Bronchial epithelial cell (primary cell): Measurements from ENCODE around the gene PRR5L. TPM values are rescaled to one million over a fixed set of nuclear protein-coding genes. Genes with fewer than 3 reads are reported as not detected.
"Not testable (repeated sequence)": the region's sequence is repeated elsewhere in the genome, so short reads cannot be mapped to it uniquely, and the experiment has no call there.

Source experiments
- DNase-seq: peaks from one replicate; pipeline ENCODE4 v3.0.0-alpha.2; 2010; ENCODE audit warnings: low read depth
- FAIRE-seq: peaks from 2 replicates; lab custom pipeline; 2011; peaks lifted over from hg19 to GRCh38; lab: Jason Lieb, UNC
- H3K27me3 ChIP-seq: 2 replicates; pipeline ENCODE4 v1.5.1; 2011; ENCODE audit warnings: low read length; ENCODE audit not compliant: control insufficient read depth, insufficient read depth
- H3K36me3 ChIP-seq: 2 replicates; pipeline ENCODE4 v1.5.1; 2011; ENCODE audit warnings: low read length; ENCODE audit not compliant: control insufficient read depth, insufficient read depth
- H3K4me3 ChIP-seq: 2 replicates; pipeline ENCODE4 v1.5.1; 2011; ENCODE audit warnings: mild to moderate bottlenecking, low read depth, low read length, control low read depth
- total RNA-seq: library from RNA; depleted of rRNA; stranded (reverse); fragments of >200 nt; gene quantifications from 2 replicates; pipeline ENCODE4 v1.2.1, GENCODE V29; 2014
- TF ChIP-seq, protein P1 (sequence below): IDR thresholded peaks from 2 replicates; pipeline ENCODE4 v1.5.1; 2011; ENCODE audit warnings: mild to moderate bottlenecking, moderate library complexity, low read length, control low read depth, inconsistent platforms; ENCODE audit not compliant: insufficient read depth, severe bottlenecking

The PRR5L gene
- total RNA-seq, 1 donor from 2014 or later = 10.0 TPM

DNA sequence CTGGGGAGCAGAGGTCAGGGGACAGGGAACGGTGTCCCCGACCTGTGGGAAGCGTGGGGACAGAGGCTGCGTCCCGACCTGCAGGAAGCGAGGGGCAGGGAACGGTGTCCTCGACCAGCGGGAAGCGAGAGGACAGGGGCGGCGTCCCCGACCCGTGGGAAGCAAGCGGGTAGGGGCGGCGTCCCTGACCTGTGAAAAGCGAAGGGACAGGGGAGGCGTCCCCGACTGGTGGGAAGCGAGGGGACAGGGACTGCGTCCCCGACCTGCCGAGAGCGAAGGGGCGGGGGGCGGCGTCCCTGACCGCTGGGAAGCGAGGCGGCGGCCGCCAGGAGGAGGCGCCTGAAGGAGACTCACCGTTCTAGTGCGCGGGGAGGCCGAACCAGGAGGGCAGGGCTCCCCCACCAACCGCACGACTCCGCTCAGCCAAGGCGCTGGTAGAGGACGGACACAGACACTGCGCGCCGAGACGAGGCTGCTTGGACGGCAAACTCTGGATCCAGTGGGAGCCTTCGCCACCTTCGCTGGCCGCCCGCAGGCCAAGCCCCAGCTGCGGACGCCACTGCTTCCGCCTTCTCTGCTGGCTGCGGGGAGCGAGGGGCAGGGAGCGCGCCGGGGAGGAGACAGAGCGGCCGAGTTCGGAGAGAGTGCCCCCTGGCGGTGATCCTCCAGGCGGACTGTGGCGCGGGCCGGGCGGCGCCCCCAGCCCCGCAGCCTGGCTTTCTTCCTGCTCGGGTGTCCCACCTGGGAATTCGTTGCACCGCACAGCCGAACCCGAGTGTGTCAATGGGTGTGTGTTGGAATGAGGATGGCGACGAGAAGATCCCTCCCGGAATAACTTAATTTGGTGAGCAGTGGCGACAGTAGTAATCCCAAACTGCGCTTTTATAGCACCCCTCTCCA, 213.9 kb downstream of the PRR5L start, which contains the start of gene TRAF6:
TRAF6 (minus strand) TSS at position 579 of the 900 bp plus-strand sequence. CDS start 8,757 bp downstream, outside the sequence.
- TF ChIP-seq, protein P1, sequence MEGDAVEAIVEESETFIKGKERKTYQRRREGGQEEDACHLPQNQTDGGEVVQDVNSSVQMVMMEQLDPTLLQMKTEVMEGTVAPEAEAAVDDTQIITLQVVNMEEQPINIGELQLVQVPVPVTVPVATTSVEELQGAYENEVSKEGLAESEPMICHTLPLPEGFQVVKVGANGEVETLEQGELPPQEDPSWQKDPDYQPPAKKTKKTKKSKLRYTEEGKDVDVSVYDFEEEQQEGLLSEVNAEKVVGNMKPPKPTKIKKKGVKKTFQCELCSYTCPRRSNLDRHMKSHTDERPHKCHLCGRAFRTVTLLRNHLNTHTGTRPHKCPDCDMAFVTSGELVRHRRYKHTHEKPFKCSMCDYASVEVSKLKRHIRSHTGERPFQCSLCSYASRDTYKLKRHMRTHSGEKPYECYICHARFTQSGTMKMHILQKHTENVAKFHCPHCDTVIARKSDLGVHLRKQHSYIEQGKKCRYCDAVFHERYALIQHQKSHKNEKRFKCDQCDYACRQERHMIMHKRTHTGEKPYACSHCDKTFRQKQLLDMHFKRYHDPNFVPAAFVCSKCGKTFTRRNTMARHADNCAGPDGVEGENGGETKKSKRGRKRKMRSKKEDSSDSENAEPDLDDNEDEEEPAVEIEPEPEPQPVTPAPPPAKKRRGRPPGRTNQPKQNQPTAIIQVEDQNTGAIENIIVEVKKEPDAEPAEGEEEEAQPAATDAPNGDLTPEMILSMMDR = peak; percentile 97
- Histone ChIP-seq H3K36me3 (no peaks in the 10 kb centered on the region), H3K4me3 (peak within 1 kb of the TSS; percentile 84), H3K27me3 (no peaks in the 10 kb centered on the region)
- FAIRE-seq = no peak
- peak; percentile 57 for DNase-seq

DNA sequence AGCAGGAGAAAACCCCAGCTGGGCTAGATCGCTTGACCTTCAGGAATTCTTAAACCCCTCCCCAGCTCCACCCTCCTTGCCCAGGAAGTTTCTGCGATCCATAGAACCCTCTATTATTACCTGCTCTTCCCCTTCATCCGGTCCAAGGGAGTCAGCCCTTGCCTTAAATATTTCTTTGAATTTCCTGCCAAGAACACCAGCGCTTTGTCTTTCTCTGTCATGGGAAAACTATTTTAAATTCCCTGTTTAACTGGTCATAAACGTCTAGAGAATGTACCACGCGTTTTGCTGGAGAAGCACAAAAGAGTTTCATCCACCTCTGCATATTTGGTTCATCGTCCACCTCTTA, 214.5 kb downstream of the PRR5L start:
- no peak for FAIRE-seq

DNA sequence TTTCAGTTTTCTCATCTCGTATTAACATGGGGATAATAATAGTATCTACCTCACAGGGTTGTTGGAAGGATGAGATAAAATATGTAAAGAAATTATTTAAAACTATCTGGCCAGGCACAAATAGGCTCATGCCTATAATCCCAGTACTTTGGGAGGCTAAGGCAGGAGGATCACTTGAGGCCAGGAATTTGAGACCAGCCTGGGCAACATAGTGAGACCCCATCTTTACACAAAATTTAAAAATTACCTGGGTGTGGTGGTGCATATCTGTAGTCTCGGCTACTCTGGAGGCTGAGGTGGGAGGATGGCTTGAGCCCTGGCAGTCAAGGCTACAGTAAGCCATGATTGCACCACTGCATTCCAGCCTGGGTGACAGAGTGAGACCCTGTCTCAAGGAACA, 215.0 kb downstream of the PRR5L start:
- H3K36me3 ChIP-seq, H3K27me3 ChIP-seq, FAIRE-seq, DNase-seq: not testable (repeated sequence)
- peak overlapping the region; percentile 84 for H3K4me3 ChIP-seq

More for the DNA sequence above, 214.5 kb downstream of the PRR5L start:
- Histone ChIP-seq H3K27me3 (no peaks in the 10 kb centered on the region), H3K4me3 (peak overlapping the region; percentile 84), H3K36me3 (no peaks in the 10 kb centered on the region)
- TF ChIP-seq, protein P1 = no peak
- peak; percentile 53 for DNase-seq

DNA sequence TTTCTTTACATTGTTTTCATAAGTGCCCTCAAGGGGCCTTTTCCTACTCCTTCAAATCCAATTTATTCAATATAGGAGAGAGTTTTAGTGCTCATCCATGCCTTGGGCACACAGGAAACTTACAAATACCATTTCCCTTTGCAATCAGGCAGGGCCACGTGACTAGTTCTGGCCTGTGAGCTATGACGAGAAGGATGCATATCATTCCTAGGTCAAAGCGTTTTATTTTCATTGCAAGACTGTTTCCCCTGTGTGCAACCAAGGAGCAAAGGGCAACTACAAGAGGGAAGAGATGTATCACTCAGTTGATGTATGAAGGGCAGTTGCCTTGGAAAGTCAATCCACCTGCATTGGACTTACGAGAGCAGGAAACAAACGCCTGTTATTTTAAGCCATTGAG, 215.9 kb downstream of the PRR5L start:
- no peak overlapping the region for H3K4me3 ChIP-seq
- H3K27me3 ChIP-seq = no peaks in the 10 kb centered on the region
- FAIRE-seq (no peak), DNase-seq (peak; percentile 38)
- no peaks in the 10 kb centered on the region for H3K36me3 ChIP-seq
- TF ChIP-seq, protein P1 = no peak

DNA sequence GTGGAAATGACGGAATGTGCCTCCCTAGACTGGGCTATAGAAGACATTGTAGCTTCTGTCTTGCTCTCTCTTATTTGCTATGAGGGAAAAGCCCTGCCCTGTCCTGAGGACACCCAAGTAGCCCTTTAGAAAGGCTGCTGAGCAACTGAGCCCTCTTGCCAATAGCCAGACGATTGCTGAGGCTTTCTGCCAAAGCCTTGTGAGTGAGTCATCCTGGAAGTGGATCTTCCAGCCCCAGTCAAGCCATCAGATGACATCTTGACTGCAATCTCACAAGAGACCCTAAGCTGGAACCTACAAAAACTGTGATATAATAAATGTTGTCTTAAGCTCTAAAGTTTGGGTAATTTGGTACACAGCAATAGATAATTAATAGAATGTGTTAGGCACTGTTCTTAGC, 217.9 kb downstream of the PRR5L start:
- H3K36me3 ChIP-seq = no peaks in the 10 kb centered on the region
- DNase-seq (no peak), FAIRE-seq (no peak)
- TF ChIP-seq, protein P1 = no peak
- no peak overlapping the region for H3K4me3 ChIP-seq
- H3K27me3 ChIP-seq = no peaks in the 10 kb centered on the region

Other genes with a start within 250 kb of the PRR5L start
- 7.8 and 9.2 TPM in 2 replicates for gene COMMD9, start 6.9 kb upstream of the PRR5L start, total RNA-seq
- 6.1 and 6.9 TPM in 2 replicates for gene TRAF6, start 214.0 kb downstream of the PRR5L start, total RNA-seq